Posterior vena cava (tissue), 2 donors: Measurements from ENCODE around the gene ZDHHC14. TPM values are rescaled to one million over a fixed set of nuclear protein-coding genes. Genes with fewer than 3 reads are reported as not detected.

Experiments
- DNase-seq: peaks from one replicate; pipeline ENCODE4 v3.0.0-alpha.2; 2020; ENCODE audit warnings: low spot score
- intact Hi-C, 2 donors: fragments of 100-400 bp; cut with DNase I; formaldehyde crosslinking; loops; one replicate each; pipeline versions ENCODE4 v1.14.1 to v1.14.2; 2022 to 2023
- total RNA-seq, 2 donors: library from RNA; stranded (reverse); fragmentation: NEBNext Ultra II Directional; extraction: Animal tissue kit (Norgen Biotek cat#: 25700); gene quantifications; one replicate each; pipeline ENCODE4 v1.2.1, GENCODE V29; 2021
- donor health status: DM: yes; HTN: yes; CAD: no.
- donor health status: DM: yes; HTN: yes; CAD: no.

ZDHHC14 gene
- total RNA-seq, 2 donors from 2014 or later = 12.2 to 14.8 TPM

DNA sequence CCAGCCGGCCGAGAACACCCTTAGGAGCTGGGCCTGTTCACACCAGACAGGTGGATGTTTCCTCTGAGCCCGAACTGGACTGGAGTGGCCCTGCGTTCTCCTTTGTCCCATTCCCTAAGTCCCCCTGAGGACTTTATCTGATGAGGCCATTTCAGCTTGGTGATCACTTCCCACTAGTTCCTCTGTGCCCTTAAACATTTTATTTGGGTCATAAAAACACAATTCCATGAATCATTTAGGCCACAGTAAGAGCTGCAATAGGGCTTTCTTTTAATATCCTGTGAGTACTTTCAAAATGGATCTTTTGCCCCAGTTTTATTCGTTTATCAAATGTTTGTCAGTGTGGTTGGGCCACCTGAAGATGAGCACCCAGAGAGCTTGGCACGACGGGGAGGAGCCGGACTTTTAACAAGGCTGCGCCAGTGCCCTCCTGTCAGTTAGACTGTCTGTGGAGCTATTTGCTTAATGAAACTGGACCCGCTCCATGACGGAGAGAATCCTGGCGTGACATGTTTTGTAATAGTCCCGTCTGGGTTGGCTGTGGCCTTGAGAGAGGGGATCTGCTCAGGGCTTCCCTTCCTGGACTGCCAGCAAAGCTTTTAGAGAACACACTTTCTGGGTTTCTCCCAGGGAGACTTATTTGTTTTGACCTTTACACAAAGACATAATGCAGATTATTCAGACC, 53.5 kb downstream of the ZDHHC14 start:
- no peak for DNase-seq
- intact Hi-C loops = no loop called here

DNA sequence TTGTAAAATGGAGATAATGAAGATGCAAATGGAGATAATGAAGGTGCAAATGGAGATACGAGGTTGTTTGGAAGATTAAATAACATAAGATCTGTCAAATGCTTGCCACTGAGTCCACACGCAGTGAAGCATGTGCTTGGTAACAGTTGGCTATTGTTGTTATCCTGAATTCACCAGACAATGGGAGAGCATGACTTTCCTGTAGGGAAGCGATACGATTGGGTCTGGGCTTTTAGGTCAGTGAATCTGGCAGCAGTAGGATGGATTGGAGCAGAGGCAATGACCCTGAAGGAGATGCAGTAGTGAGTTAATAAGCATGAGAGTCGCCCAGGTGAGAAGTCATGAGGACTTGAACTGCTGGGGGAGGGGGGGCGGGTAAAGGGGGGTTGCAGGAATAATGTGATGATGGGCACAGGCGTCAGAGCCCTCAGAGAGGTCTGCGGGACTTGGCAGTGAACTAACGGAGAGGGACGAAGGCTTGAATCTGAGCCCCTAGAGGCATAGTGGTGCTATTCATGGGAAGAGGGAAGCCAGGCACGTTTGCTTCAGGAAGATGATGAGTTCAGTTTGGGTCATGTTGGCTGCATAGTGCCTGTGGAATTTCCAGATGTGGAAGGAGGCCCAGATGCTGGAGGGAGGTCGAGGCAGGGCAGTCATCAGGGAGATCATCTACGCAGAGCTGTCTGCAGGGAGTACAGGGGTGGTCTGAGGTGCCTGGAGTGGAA, 55.4 kb downstream of the ZDHHC14 start:
- intact Hi-C loops = no loop called here
- no peak for DNase-seq

DNA sequence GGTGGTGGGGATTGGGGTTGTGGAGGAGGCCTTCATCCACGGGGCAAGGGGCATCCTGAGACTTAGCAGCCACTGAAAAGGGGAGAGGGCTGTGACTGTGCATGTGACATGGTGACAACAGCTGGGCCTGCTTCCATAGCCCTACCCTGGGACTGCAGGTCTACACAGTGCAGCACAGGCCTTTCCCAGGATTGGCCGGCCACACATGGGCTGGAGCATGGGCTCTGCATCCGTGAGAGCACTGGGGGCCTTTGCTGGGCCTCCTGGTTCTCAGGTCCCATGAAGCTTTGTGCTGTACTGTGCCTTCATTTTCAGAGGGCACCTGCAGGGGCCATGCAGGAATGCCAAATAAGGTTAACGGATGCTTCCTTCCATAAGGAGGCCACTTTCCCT, 56.0 kb downstream of the ZDHHC14 start:
- intact Hi-C loops = no loop called here
- no peak for DNase-seq

DNA sequence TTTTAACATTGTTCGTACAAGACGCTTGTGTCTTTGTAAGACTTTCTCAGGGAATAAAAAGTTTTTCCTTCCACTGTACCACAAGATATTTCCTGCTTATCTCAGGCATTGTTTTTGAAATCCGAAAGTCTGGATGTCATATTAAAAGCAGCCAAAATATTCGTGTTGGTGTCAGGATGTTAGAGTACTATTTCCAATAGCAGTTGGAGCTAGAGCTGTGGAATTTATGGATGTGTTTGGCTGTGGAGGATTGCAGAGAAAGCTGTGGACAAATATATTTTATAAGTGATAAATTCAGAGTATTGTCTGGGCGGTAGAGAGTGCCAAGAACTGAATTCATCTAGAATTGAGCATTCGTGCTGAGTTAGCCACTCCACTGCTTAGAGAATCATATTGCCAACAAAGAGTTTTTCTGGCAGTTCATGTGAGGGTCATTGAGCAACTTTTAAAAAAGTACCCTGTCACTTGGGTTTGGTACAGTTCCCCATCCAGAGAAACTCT, 57.7 kb downstream of the ZDHHC14 start:
- intact Hi-C loops = no loop called here
- no peak for DNase-seq

DNA sequence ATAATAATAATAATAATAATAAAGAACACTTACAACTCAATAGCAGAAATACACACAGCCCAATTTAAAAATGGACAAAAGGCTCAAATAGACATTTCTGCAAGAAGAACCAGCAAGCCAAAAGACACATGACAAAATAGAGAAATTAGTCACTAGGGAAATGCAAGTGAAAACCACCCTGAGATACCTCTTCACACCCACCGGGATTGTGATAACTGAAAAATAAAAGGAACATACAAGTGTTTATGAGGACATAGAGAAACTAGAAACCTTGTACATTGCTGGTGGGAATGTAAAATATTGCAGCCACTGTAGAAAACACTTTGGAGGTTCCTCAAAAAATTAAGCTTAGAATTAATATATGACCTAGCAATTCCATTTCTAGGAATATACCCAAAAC, 59.2 kb downstream of the ZDHHC14 start:
- intact Hi-C loops = no loop called here
- DNase-seq = no peak

GRCh38 chr6:157442291-157442690, 61.3 kb downstream of the ZDHHC14 start:
- intact Hi-C loops = no loop called here
- no peak for DNase-seq

DNA sequence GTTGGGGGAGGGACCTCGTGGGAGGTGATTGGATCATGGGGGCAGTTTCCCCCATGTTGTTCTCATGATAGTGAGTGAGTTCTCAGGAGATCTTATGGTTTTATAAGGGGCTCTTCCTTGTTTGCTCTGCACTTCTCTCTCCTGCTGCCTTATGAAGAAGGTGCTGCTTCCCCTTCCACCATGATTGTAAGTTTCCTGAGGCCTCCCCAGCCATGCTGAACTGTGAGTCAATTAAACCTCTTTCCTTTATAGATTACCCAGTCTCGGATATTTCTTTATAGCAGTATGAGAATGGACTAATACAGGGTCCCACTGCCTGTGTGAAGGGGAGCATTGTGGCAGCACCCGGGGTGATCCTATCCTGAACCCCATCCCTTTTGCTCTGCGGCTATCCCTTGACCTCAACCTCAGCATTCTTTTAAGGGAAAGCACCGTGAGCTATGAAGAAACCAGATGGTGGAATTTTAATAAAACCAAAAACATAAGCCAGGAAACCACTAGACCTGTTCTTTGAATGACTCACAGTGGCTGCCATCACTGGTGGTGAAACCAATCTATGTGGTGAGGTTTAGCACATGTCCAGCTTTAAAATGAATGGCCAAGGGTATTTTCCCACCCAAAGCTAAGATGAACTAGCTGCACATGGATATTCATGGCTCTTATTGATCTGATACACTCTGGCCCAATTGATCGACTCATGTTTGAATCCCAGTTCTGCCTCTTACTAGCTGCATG, 62.2 kb downstream of the ZDHHC14 start:
- DNase-seq = no peak
- intact Hi-C loops = no loop called here

GRCh38 chr6:157445277-157446009, 64.5 kb downstream of the ZDHHC14 start:
- intact Hi-C loops = no loop called here
- no peak for DNase-seq

GRCh38 chr6:157447735-157448134, 66.7 kb downstream of the ZDHHC14 start:
- intact Hi-C loops = no loop called here
- DNase-seq = no peak

DNA sequence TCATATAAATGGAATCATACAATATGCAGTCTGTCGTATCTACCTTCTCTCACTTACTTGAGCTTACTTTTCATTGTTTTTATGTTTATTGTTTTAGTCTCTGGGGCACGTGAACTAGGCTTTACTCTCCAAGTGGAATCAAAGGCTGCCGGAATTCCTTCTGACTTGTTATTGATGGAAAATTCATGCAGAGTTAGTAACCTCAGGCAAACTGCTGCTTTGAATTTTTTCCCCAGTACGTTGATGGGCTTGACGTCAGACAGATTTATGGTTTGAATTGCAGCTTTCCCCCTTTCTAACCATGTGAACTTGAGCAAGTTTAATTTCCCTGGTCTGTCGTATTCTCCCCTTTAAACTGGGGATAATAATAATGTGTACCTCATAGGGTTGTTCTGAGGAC, 68.6 kb downstream of the ZDHHC14 start:
- no peak for DNase-seq
- intact Hi-C loops = no loop called here

DNA sequence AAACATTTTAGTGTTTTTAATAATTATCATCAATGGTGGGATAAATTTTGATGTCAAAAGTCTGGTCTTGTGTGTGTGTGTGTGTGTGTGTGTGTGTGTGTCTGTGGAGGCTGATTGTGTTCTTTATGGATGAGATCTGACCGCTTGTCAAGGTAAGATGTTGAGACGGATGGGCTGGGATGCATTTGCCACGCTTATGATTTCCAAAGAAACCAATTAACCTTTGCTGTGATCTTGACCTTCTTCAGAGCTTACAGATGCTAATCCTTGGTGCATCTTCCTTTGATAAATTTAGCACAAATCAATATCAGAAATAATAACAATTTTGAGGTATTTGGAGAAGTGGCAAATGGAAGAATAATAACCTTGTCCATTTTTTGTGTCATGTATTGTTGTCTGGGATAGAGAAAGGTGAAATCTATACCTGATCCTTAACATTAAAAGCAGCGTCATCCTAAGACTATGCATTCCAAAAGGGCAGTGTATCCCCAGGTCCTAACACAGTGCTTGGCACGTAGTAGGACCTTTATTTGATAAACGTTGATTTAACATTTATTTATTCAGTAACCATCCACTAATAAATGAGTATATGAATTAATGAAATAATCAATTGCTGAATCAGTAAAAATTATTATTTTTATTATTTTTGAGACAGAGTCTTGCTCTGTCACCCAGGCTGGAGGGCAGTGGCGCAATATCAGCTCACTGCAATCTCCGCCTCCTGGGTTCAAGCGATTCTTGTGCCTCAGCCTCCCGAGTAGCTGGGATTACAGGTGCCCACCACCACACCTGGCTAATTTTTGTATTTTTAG, 70.1 kb downstream of the ZDHHC14 start:
- DNase-seq = no peak
- intact Hi-C loops = no loop called here

DNA sequence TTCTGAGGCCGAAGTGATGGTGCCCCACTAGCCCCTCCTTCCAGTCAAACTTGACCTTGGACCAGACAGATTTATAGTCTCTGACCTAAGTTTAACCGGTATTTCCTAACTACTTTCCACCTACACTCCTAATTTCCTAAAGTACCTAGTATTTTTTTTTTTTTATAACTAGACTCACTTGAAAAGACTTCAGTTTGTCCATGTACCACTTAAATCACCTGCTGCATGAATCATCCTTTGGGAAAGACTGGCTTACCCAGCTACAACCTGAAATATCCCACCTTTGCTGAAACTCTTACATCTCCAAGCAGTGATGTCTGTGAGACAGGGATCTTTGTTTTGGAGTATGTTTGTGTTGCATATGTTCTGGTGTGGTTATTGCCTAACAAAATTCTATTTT, 71.1 kb downstream of the ZDHHC14 start:
- intact Hi-C loops = no loop called here
- no peak for DNase-seq

GRCh38 chr6:157453131-157453530, 72.1 kb downstream of the ZDHHC14 start:
- no peak for DNase-seq
- intact Hi-C loops = no loop called here

GRCh38 chr6:157453978-157454377, 73.0 kb downstream of the ZDHHC14 start:
- intact Hi-C loops = no loop called here
- no peak for DNase-seq

DNA sequence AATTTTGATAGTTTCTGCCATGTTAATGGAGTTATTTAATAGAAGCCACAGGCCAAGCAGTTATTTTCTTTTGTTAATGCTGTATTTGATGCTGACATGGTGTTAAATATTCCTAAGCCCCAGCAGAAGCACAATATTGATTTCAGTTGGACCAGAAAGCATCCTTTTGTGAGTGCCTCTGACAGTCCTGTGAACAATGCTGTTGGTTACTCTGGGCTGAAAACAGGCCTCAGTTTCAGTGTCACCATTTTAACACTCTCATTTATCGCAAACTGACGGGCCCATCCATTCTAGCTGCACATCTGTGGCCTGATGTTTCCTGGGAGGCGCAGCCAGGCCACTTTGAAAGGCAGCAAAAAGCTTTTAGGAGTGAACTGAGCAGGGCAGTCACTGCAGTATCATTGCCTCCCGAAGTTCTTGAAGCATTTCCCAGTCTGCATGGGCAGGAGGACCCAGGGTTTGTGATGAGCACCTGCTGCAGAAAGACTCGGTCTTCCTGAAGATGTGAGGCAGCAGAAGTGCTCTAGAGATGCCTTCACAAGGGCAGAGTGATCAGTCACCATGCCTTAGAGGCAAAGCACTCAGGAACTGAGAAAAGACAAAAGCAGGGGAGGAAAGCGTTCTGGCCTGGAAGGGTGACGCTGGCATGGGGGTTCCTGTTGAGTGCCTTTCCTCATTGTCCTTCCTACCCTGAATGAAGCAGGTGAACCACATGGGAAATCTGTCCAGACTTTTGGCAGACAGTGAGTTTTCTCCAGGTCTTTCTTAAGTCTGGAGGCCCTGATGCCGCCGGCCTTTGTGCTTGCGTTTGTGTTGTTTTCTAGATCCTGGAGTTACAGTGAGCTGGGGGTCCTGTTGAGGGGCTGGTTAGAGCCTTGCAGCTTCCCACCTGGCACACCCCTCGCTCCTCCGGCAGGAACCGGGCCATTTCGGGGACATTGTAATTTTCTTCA, 74.0 kb downstream of the ZDHHC14 start:
- intact Hi-C loops = no loop called here

DNA sequence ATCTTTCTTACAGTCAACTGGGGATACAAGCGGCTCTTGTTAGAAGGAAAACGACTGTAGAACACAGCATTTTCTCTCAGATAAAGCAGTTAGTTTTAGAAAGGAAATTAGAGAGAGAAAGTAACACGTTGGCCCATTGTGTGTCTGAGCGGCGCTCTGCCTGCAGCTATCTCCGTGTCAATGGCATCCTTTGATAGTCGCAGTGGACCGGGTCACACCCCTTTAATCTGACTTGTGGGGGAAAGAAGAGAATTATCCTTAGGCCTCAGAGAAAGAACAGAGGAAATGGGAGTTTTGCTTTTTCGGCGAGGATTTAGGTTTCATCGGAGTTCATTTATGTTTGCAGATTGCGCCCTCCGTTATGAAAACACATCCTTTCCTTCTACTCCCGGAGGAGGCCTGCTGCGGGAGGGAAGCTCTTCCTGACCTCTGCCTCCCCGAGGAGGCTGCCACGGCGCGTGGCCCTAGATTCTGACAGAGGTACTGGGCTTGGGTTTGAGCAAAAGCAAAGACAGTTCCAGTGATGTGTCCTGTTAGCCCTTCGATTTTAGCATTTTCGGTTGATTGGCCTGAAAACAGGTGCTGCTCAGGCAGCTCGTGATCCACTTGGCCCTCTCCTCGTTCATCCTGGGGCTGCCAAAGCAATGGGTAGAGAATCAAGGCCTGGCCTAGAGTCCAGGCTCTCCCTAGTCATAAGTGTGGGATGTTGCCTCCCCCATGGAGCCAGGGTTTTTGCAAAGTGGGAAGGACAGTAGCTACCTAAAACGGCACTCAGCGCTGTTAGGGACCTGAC, 74.9 kb downstream of the ZDHHC14 start:
- no peak for DNase-seq
- intact Hi-C loops = no loop called here

More for the DNA sequence above, 74.0 kb downstream of the ZDHHC14 start:
- DNase-seq = no peak

GRCh38 chr6:157456524-157456829, 75.5 kb downstream of the ZDHHC14 start:
- DNase-seq = no peak
- intact Hi-C loops = no loop called here
